ENCODE results near the gene S100PBP.

S100PBP gene

DNA sequence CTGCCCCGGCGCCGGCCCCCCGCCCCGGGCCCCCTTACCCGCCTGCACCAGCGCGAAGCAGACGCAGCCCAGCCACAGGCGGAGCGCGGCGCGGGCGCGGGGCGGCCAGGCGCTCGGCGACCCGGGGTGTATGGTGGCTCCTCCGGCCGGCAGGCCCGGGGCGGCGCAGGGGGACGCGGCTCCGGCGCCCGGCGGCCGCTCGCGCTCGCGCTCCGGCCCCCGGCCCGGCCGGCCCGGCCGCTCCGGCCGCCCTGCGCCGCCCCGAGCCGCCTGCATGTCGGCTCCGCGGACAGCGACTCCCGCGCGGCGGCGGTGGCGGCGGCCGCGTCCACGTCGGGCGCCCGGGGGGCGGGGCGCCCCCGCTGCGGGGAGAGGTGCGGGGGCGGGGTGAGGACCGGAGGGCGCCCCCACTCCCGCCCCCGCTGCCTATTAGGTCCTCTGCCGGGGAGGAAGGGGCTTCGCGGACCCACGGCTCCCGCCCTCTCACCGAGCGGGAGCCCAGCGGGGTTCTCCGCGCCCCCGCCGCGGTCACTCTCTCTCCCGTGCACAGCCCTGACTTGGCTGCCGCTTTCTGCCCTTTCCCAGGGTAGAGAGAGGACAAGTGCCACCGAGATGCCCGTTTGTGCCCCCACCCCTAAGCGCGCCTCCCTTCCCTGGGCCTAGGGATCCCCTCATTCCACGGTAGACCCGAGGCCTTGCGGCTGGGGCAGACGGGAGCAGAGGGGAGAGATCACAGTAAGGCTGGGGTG is 53.3 kb downstream of the S100PBP start, which contains the start of gene FNDC5:
FNDC5 (minus strand) TSS at position 298 of the 749 bp plus-strand sequence.
- DNase-seq (ENCODE audit: low read depth) = no peak

GRCh38 chr1:32871364-32872191 is 54.1 kb downstream of the S100PBP start:
- peak; percentile 30 for DNase-seq (ENCODE audit: low read depth)

DNA sequence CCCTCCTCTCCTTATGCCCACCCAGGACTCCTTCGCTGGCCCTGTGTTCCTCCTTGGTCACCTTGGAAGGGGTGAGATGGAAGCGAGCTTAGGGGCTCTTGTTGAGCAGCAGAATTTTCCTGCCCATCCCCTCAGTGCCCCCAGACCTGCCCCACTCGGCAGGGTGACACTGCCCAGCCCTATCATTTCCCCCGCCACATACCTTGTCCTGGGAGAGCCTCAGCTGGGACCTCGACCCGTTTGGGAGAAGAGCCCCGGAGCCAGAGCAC is 54.7 kb downstream of the S100PBP start:
- DNase-seq (ENCODE audit: low read depth) = no peak

DNA sequence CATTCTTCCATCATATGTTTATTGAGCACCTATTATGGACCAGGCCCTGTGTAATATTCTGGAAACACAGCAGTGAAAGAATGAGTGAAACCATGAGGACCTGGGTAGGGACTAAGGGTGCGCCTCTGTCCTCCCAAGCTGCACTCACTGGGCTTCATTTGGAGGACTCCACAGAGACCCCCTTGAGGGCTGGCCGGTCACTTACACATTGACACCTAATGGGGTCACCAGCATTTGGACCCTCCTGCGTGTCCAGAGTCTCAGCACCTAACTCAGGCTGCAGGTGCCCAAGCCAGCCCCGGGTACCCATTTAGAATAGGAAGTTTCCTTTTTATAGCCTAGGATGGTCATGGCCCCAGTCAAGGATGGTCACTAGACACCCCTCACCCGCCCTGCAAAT is 56.0 kb downstream of the S100PBP start:
- DNase-seq (ENCODE audit: low read depth) = no peak

DNA sequence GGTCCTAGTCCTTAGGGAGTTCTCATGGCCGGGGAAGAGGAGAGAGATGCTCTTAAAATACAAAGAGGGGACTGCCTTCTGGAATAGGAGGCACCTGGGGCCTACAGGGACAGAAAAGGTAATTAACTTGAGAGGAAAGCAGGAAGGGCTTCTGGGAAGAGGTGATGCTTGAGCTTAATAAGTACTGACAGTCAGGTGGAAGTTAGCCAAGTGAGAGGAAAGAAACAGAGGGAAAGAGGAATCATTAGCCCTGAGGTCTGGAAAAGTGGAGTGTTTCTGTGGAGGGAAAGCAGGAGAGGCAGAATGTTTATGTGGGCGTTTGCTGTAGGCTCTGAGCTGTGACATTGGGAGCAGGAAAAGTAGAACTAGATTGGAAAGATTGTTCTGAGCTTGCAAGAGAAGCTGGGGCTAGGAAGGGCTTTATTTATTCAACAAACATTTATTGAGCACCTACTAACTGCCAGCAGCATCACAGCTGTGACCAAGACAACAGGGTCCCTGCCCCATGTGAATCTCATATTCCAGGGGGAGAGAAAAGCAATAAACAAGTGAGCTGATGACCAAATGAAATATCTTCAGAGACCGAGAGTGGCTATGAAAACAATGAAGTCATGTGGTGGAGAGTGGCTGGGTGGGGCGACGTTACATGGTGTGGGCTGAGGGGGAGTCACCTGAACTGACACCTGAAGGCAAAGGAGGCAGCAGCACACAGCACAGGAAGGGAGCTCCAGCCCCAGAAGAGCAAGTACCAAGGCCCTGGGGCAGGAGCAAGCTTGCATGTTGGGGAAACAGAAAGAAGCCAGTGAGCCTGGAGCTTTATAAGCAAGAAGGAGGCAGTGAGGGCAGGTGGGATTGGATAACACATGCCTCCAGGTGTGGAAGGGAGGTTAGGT is 57.7 kb downstream of the S100PBP start:
- no peak for DNase-seq (ENCODE audit: low read depth)

- peak; percentile 62 for DNase-seq (ENCODE audit: low read depth)
Measured at GRCh38 chr1:32876341-32877210, 59.1 kb downstream of the S100PBP start.

DNA sequence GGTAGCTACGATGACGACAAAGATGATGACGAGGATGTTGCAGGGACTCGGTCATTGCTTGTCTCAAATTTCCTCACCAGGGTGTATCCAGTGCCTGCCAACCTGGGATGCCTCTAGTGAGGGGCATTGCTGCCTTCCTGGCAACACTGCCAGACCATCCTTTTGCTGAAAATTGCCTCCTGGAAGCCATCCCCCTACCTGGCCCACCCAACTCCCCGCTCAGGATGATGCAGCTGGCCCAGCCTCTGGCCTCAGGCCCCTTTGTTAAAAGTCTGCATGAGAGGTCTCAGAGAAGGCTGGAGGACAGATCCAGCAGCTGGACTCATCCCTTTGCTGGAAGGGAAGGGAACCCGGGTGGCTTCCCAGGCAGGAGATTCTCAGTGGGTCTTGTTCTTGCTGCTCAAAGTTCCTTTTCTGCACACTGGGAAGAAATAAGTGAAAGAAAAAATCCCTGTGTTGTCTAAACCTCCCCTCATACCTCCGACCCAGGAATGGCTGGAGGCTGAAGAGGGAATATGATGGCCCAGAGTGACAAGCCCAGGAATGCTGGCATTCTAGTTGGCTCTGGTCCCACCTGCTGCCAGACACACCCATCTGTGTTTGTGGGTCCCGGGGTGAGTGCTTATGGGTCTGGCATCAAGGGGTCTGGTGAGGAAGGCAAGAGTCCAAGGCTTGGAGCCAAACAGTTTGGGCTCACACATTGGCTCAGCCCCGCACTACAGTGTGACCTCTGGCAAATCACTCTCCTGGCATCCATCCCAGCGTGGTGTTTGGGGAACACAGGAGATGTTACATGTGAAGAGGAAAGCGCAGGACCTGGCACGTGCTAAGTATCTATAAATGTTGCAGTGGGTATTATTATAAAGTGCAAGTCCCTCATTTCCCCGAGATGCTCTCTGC is 60.0 kb downstream of the S100PBP start:
- DNase-seq (ENCODE audit: low read depth) = no peak

- DNase-seq (ENCODE audit: low read depth) = peak; percentile 60
Measured at GRCh38 chr1:32878183-32878582, 60.7 kb downstream of the S100PBP start.

- no peak for DNase-seq (ENCODE audit: low read depth)
Measured at GRCh38 chr1:32878637-32879041, 61.2 kb downstream of the S100PBP start.

DNA sequence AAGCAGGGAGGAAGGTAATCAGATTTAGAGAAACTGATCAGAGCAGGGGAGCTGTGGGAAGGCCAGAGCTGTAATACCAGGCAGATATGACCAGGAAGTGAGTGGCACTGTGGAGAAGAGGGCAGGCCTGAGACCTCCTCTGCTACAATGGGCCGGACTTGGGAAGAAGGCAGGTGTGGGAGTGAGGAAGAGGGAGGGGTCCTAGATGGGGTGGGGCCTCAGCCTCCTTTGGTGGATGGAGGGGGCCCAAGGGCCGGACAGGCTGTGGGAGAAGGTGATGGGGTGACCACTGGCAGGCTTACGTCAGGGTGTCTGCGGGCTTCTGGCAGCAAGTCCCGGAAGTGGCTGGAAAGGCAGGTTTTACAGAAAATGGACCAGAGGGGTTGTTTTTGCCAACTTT is 63.8 kb downstream of the S100PBP start:
- no peak for DNase-seq (ENCODE audit: low read depth)

- DNase-seq (ENCODE audit: low read depth) = no peak
Measured at GRCh38 chr1:32881871-32882850, 64.7 kb downstream of the S100PBP start.

GRCh38 chr1:32883338-32884031 is 66.0 kb downstream of the S100PBP start:
- DNase-seq (ENCODE audit: low read depth) = no peak

DNA sequence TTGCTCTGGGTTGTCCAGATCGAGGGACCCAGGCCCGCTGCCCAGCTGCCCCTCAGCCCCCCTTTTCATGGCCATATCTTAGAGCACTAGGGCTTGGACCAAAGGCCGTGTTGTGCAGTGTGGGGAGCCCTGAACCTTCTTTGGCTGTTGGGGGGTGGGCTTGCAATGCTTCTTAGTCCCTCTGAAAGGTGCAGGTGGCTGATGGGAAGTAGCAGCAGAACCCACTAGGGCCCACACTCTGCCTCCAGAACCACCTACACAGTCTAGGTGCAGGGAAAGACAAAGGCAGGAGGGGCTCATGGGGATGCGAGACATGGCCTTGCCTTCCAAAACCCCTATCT is 66.5 kb downstream of the S100PBP start:
- no peak for DNase-seq (ENCODE audit: low read depth)

GRCh38 chr1:32884726-32885125 is 67.3 kb downstream of the S100PBP start:
- no peak for DNase-seq (ENCODE audit: low read depth)

GRCh38 chr1:32885676-32886003 is 68.2 kb downstream of the S100PBP start:
- no peak for DNase-seq (ENCODE audit: low read depth)

- peak; percentile 62 for DNase-seq (ENCODE audit: low read depth)
Measured at GRCh38 chr1:32886004-32886827, 68.8 kb downstream of the S100PBP start, which contains the start of gene HPCA. Gene HPCA, plus strand, starts transcription at chr1:32886491. Its CDS starts 2,408 bp downstream, at chr1:32888899.

DNA sequence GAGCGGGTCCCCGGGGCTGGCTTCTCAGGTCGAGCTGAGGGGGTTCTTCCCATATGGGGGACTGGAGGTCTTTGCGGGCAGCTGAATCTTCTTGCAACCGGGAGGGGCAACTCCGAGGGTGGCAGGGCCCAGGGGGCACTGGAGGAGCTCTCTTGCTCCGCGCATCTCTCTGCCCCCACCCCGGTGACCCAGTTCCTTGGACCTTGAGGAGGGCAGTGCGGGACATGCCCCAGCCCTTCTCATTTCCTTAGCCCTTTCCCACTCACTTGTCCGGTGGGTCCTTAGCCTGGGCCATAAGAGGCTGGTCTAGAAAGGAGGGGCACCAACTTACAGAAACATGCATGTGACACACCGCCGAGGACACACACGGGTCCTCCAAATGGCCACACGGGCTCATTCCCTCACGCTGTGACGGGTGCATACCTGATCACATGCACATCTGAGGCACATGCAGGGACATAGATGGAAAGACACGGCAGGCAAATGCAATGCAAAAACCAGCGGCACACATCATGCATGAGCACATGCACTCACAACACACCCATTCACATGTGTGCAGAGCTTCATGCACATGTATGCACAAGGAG is 69.5 kb downstream of the S100PBP start:
- DNase-seq (ENCODE audit: low read depth) = no peak
